ENCODE measurements around the gene TIMM8A.

- TF ChIP-seq POLR2A (IDR thresholded peaks at IDR 0.05; ENCODE audit: low read length) = no peak
- TF ChIP-seq GATA1 (IDR thresholded peaks at IDR 0.05; ENCODE audit: low read depth, low read length) = no peak
These were observed 40.1 kb upstream of the TIMM8A start for GRCh38 chrX:101388604-101389003.

Data from erythroblast (primary cell).